HG03108 (cell line): Measurements from ENCODE around the gene EXD3.

Source experiments
- ATAC-seq: cut with Tn5 transposase; IDR thresholded peaks from one replicate; pipeline ENCODE4 v1.9.1; 2021; ENCODE audit warnings: moderate library complexity; ENCODE audit not compliant: unreplicated experiment

EXD3 gene

GRCh38 chr9:137278061-137278701 is 144.8 kb downstream of the EXD3 start:
- ATAC-seq: no peak

GRCh38 chr9:137277329-137278041 is 145.5 kb downstream of the EXD3 start, which contains the start of gene TOR4A:
TOR4A (plus strand) TSS chr9:137277726; CDS start chr9:137278690, 964 bp downstream.
- peak; percentile 78 for ATAC-seq

- ATAC-seq: no peak
Measured at GRCh38 chr9:137276473-137277328, 146.3 kb downstream of the EXD3 start.

- no peak for ATAC-seq
Measured at GRCh38 chr9:137275588-137276472, 147.1 kb downstream of the EXD3 start.

GRCh38 chr9:137275203-137275587 is 147.8 kb downstream of the EXD3 start:
- no peak for ATAC-seq

- no peak for ATAC-seq
Measured at GRCh38 chr9:137273611-137274320, 149.2 kb downstream of the EXD3 start.

- no peak for ATAC-seq
Measured at GRCh38 chr9:137273095-137273490, 149.9 kb downstream of the EXD3 start.

GRCh38 chr9:137272241-137273094 is 150.5 kb downstream of the EXD3 start:
- ATAC-seq: no peak

GRCh38 chr9:137271696-137272076 is 151.3 kb downstream of the EXD3 start:
- ATAC-seq: no peak

GRCh38 chr9:137270929-137271695 is 151.8 kb downstream of the EXD3 start:
- no peak for ATAC-seq

- no peak for ATAC-seq
Measured at GRCh38 chr9:137269231-137269772, 153.7 kb downstream of the EXD3 start.

- ATAC-seq: no peak
Measured at GRCh38 chr9:137268538-137269201, 154.3 kb downstream of the EXD3 start.

GRCh38 chr9:137267933-137268355 is 155.0 kb downstream of the EXD3 start:
- ATAC-seq: no peak

- no peak for ATAC-seq
Measured at GRCh38 chr9:137266585-137267453, 156.1 kb downstream of the EXD3 start.

GRCh38 chr9:137266162-137266527 is 156.8 kb downstream of the EXD3 start:
- ATAC-seq: no peak

- no peak for ATAC-seq
Measured at GRCh38 chr9:137265496-137266161, 157.3 kb downstream of the EXD3 start.
